Neural progenitor cell (in vitro differentiated cells): ENCODE measurements around the gene TEX14. TPM values are rescaled to one million over a fixed set of nuclear protein-coding genes. Genes with fewer than 3 reads are reported as not detected.
"Not testable (repeated sequence)": the region's sequence is repeated elsewhere in the genome, so short reads cannot be mapped to it uniquely, and the experiment has no call there.

Experiments used
- DNase-seq: peaks from one replicate; pipeline ENCODE4 v3.0.0-alpha.2; 2016; ENCODE audit warnings: low spot score
- H2AFZ ChIP-seq: fragments of 200-600 bp; sonication (generic); replicated peaks from 2 replicates; pipeline ENCODE4 v1.6.1; 2016; ENCODE audit warnings: antibody characterized with exemption
- H3F3A ChIP-seq: fragments of 200-600 bp; sonication (generic); 2 replicates; pipeline ENCODE4 v1.6.1; 2016; ENCODE audit warnings: antibody characterized with exemption, low read depth
- H3K27ac ChIP-seq: fragments of 200-600 bp; sonication (generic); 2 replicates; pipeline ENCODE4 v1.5.1; 2016; ENCODE audit warnings: mild to moderate bottlenecking
- H3K27me3 ChIP-seq: fragments of 200-600 bp; sonication (generic); 2 replicates; pipeline ENCODE4 v1.6.1; 2016; ENCODE audit warnings: mild to moderate bottlenecking, moderate library complexity
- H3K36me3 ChIP-seq: fragments of 200-600 bp; sonication (generic); 2 replicates; pipeline ENCODE4 v1.5.1; 2016
- H3K4me1 ChIP-seq: fragments of 200-600 bp; sonication (generic); 2 replicates; pipeline ENCODE4 v1.6.1; 2016; ENCODE audit warnings: mixed run types
- H3K4me2 ChIP-seq: fragments of 200-600 bp; sonication (generic); 2 replicates; pipeline ENCODE4 v1.6.1; 2016
- H3K4me3 ChIP-seq: fragments of 200-600 bp; sonication (generic); 2 replicates; pipeline ENCODE4 v1.5.1; 2016
- H3K79me2 ChIP-seq: fragments of 200-600 bp; sonication (generic); 2 replicates; pipeline ENCODE4 v1.6.1; 2016; ENCODE audit warnings: low read depth
- H3K9ac ChIP-seq: fragments of 200-600 bp; sonication (generic); 2 replicates; pipeline ENCODE4 v1.6.1; 2016
- H3K9me3 ChIP-seq: fragments of 200-600 bp; sonication (generic); 2 replicates; pipeline ENCODE4 v1.5.1; 2016; ENCODE audit warnings: low read depth
- H4K20me1 ChIP-seq: fragments of 200-600 bp; sonication (generic); 2 replicates; pipeline ENCODE4 v1.6.1; 2016; ENCODE audit warnings: low read depth
- H3K27ac Mint-ChIP-seq: 3 replicates; pipeline ENCODE4 v1.8.0; 2021; ENCODE audit warnings: mixed read lengths
- H3K27me3 Mint-ChIP-seq: 2 replicates; pipeline ENCODE4 v1.8.0; 2022; ENCODE audit warnings: low read depth, mild to moderate bottlenecking, inconsistent platforms, moderate library complexity, mixed read lengths; ENCODE audit not compliant: insufficient read depth
- H3K36me3 Mint-ChIP-seq: 3 replicates; pipeline ENCODE4 v1.8.0; 2021; ENCODE audit warnings: mixed read lengths
- H3K4me1 Mint-ChIP-seq: 3 replicates; pipeline ENCODE4 v1.8.0; 2021; ENCODE audit warnings: mixed read lengths
- H3K4me3 Mint-ChIP-seq: 3 replicates; pipeline ENCODE4 v1.8.0; 2021; ENCODE audit warnings: mild to moderate bottlenecking, moderate library complexity, mixed read lengths
- H3K9me3 Mint-ChIP-seq: 3 replicates; pipeline ENCODE4 v1.8.0; 2020; ENCODE audit warnings: mixed read lengths
- CTCF ChIP-seq: fragments of 200-600 bp; sonication (generic); IDR thresholded peaks from 2 replicates; pipeline ENCODE4 v1.5.1; 2017; ENCODE audit warnings: antibody characterized with exemption, mild to moderate bottlenecking
- EZH2 ChIP-seq: fragments of 200-600 bp; sonication (generic); IDR thresholded peaks from 2 replicates; pipeline ENCODE4 v1.6.1; 2017; ENCODE audit warnings: antibody characterized with exemption, mild to moderate bottlenecking, moderate library complexity
- EZH2phosphoT487 ChIP-seq: fragments of 200-600 bp; sonication (generic); IDR thresholded peaks from 2 replicates; pipeline ENCODE4 v1.6.1; 2017; ENCODE audit warnings: antibody characterized with exemption
- total RNA-seq: library from RNA; depleted of rRNA; stranded (reverse); fragments of >200 nt; gene quantifications from 2 replicates; pipeline ENCODE4 v1.2.3, GENCODE V29; 2015; ENCODE audit warnings: low replicate concordance

TEX14 gene
- total RNA-seq, 1 donor from 2014 or later: 0.09 TPM

DNA sequence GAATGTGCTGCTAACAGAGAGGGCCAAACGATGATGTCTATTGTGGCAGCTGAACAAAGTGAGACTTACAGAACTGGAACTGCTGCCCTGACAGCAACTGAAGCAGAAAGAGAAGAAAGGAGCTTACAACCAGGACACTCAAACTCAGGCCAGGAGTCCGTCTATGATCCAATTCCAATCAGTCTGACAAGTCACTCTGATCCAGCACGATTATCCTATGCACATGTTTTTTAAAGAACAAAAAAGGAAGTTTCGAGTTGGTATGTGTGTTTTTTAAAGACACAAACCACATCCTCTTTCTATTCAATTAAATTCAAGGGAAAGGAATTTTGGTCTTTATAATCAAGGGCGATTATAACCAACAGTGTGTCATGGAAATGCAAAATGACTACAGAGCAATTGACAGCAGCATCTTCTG lies 135.0 kb downstream of the TEX14 start:
- no peak overlapping the region for H3K27ac ChIP-seq
- DNase-seq: peak; percentile 59
- Mint-ChIP-seq H3K36me3 (no peaks in the 10 kb centered on the region), H3K27me3 (peaks cover 4% of the 10 kb centered on the region), H3K4me3 (no peak overlapping the region), H3K27ac (no peak overlapping the region), H3K9me3 (no peaks in the 10 kb centered on the region), H3K4me1 (peaks cover 4% of the 10 kb centered on the region)
- no peak overlapping the region for H3K9ac ChIP-seq
- no peaks in the 10 kb centered on the region for H3K79me2 ChIP-seq
- H3K9me3 ChIP-seq: no peaks in the 10 kb centered on the region
- no peak overlapping the region for H2AFZ ChIP-seq
- no peaks in the 10 kb centered on the region for H3F3A ChIP-seq
- H3K4me1 ChIP-seq: peaks cover 14% of the 10 kb centered on the region
- H3K4me3 ChIP-seq: no peak overlapping the region
- no peaks in the 10 kb centered on the region for H3K36me3 ChIP-seq
- H3K27me3 ChIP-seq: no peaks in the 10 kb centered on the region
- H4K20me1 ChIP-seq: no peaks in the 10 kb centered on the region
- peak overlapping the region; percentile 33 for H3K4me2 ChIP-seq
- TF ChIP-seq CTCF (no peak), EZH2phosphoT487 (no peak), EZH2 (no peak)

DNA sequence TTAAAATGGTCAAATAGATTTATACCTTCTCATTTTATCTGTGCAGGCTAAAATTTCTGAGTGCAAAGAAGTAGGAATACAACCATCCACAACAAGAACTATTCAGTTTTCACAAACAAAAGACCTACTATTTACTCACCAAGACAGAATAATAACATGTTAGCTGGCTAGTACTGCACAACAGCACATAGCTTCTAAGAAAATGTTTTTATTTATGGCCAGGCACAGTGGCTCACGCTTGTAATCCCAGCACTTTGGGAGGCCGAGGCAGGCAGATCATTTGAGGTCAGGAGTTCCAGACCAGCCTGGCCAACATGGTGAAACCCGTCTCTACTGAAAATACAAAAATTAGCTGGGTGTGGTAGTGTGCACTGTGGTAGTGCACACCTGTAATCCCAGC lies 136.7 kb downstream of the TEX14 start:
- not testable (repeated sequence) for H2AFZ ChIP-seq, H3K9me3 ChIP-seq, H3K4me2 ChIP-seq, H3K79me2 ChIP-seq, DNase-seq, H3K4me1 Mint-ChIP-seq, H3K4me3 Mint-ChIP-seq, H3K36me3 ChIP-seq, H3K36me3 Mint-ChIP-seq, H3F3A ChIP-seq, H3K27ac ChIP-seq, H3K27me3 ChIP-seq, H4K20me1 ChIP-seq, H3K9ac ChIP-seq, H3K9me3 Mint-ChIP-seq, H3K27me3 Mint-ChIP-seq, H3K4me3 ChIP-seq, H3K27ac Mint-ChIP-seq
- H3K4me1 ChIP-seq: peaks cover 14% of the 10 kb centered on the region

- TF ChIP-seq CTCF (peak; percentile 54), EZH2 (no peak), EZH2phosphoT487 (no peak)
- Mint-ChIP-seq H3K4me3 (no peak overlapping the region), H3K4me1 (no peaks in the 10 kb centered on the region), H3K36me3 (no peaks in the 10 kb centered on the region), H3K27ac (no peak overlapping the region), H3K27me3 (no peaks in the 10 kb centered on the region), H3K9me3 (no peaks in the 10 kb centered on the region)
- no peak overlapping the region for H2AFZ ChIP-seq
- H3K36me3 ChIP-seq: no peaks in the 10 kb centered on the region
- DNase-seq: peak; percentile 37
- H3K9me3 ChIP-seq: no peaks in the 10 kb centered on the region
- no peak overlapping the region for H3K27ac ChIP-seq
- no peaks in the 10 kb centered on the region for H4K20me1 ChIP-seq
- H3K4me2 ChIP-seq: no peak overlapping the region
- no peaks in the 10 kb centered on the region for H3K4me1 ChIP-seq
- H3K79me2 ChIP-seq: no peaks in the 10 kb centered on the region
- no peak overlapping the region for H3K4me3 ChIP-seq
- no peak overlapping the region for H3K9ac ChIP-seq
- no peaks in the 10 kb centered on the region for H3K27me3 ChIP-seq
- no peaks in the 10 kb centered on the region for H3F3A ChIP-seq
Measured at GRCh38 chr17:58541249-58541648, 150.6 kb downstream of the TEX14 start.

- Mint-ChIP-seq H3K4me3 (no peak overlapping the region), H3K9me3 (no peaks in the 10 kb centered on the region), H3K36me3 (no peaks in the 10 kb centered on the region), H3K4me1 (peaks cover 9% of the 10 kb centered on the region), H3K27me3 (no peaks in the 10 kb centered on the region), H3K27ac (no peak overlapping the region)
- Histone ChIP-seq H3K4me2 (no peak overlapping the region), H3K27ac (no peak overlapping the region), H3K9ac (no peak overlapping the region), H3K9me3 (no peaks in the 10 kb centered on the region), H3K36me3 (no peaks in the 10 kb centered on the region), H3K79me2 (no peaks in the 10 kb centered on the region), H3K4me1 (no peaks in the 10 kb centered on the region), H4K20me1 (no peaks in the 10 kb centered on the region), H3K4me3 (no peak overlapping the region), H3K27me3 (no peaks in the 10 kb centered on the region), H2AFZ (no peak overlapping the region), H3F3A (no peaks in the 10 kb centered on the region)
- no peak for TF ChIP-seq CTCF
- no peak for TF ChIP-seq EZH2phosphoT487
- no peak for TF ChIP-seq EZH2
- no peak for DNase-seq
Measured at GRCh38 chr17:58539698-58540097, 152.1 kb downstream of the TEX14 start.
